ENCODE measurements around the gene SLIT3.

SLIT3 gene

GRCh38 chr5:168691891-168692290, 609.0 kb downstream of the SLIT3 start:
- H3K4me3 ChIP-seq (ENCODE audit: low read length, poor library complexity, severe bottlenecking): no peak overlapping the region
- no peak for TF ChIP-seq EZH2phosphoT487 (IDR thresholded peaks at IDR 0.05; ENCODE audit: borderline replicate concordance)
- TF ChIP-seq CTCF (conservative IDR thresholded peaks at IDR 0.05; ENCODE audit: low read length): no peak
- H3K4me2 ChIP-seq (ENCODE audit: low read depth, low read length, poor library complexity, severe bottlenecking): no peak overlapping the region
- no peaks in the 10 kb centered on the region for H3K9me2 ChIP-seq (replicated peaks; ENCODE audit: low read depth, low read length)
- H3K79me2 ChIP-seq (ENCODE audit: insufficient read depth, low read length): no peaks in the 10 kb centered on the region
- H4K20me1 ChIP-seq (ENCODE audit: insufficient read depth, low read length, poor library complexity, severe bottlenecking): no peaks in the 10 kb centered on the region
- no peaks in the 10 kb centered on the region for H3K27me3 ChIP-seq (ENCODE audit: insufficient read depth, low read length, poor library complexity, severe bottlenecking)
- H3F3A ChIP-seq (ENCODE audit: low read depth): no peaks in the 10 kb centered on the region
- no peaks in the 10 kb centered on the region for H3K9me3 ChIP-seq (ENCODE audit: insufficient read depth, low read depth, low read length)
- no peak overlapping the region for H3K9ac ChIP-seq (ENCODE audit: low read depth, low read length, poor library complexity, severe bottlenecking)
- no peaks in the 10 kb centered on the region for H3K4me1 ChIP-seq (ENCODE audit: insufficient read depth, low read length, poor library complexity, severe bottlenecking)
- no peaks in the 10 kb centered on the region for H3K36me3 ChIP-seq (ENCODE audit: insufficient read depth, low read length)
- no peak overlapping the region for H2AFZ ChIP-seq (ENCODE audit: low read length)

- Histone ChIP-seq H3K4me2 (ENCODE audit: low read depth, low read length, poor library complexity, severe bottlenecking) (no peak overlapping the region), H3K9me2 (replicated peaks; ENCODE audit: low read depth, low read length) (no peaks in the 10 kb centered on the region), H3K4me3 (ENCODE audit: low read length, poor library complexity, severe bottlenecking) (no peak overlapping the region), H3K4me1 (ENCODE audit: insufficient read depth, low read length, poor library complexity, severe bottlenecking) (no peaks in the 10 kb centered on the region), H3K9ac (ENCODE audit: low read depth, low read length, poor library complexity, severe bottlenecking) (no peak overlapping the region), H3K27me3 (ENCODE audit: insufficient read depth, low read length, poor library complexity, severe bottlenecking) (no peaks in the 10 kb centered on the region), H4K20me1 (ENCODE audit: insufficient read depth, low read length, poor library complexity, severe bottlenecking) (no peaks in the 10 kb centered on the region), H3F3A (ENCODE audit: low read depth) (no peaks in the 10 kb centered on the region), H2AFZ (ENCODE audit: low read length) (no peak overlapping the region), H3K36me3 (ENCODE audit: insufficient read depth, low read length) (no peaks in the 10 kb centered on the region), H3K9me3 (ENCODE audit: insufficient read depth, low read depth, low read length) (no peaks in the 10 kb centered on the region), H3K79me2 (ENCODE audit: insufficient read depth, low read length) (no peaks in the 10 kb centered on the region)
- no peak for TF ChIP-seq CTCF (conservative IDR thresholded peaks at IDR 0.05; ENCODE audit: low read length)
- TF ChIP-seq EZH2phosphoT487 (IDR thresholded peaks at IDR 0.05; ENCODE audit: borderline replicate concordance): no peak
These were observed 611.7 kb downstream of the SLIT3 start for GRCh38 chr5:168689260-168689659.

GRCh38 chr5:168686837-168687236, 614.1 kb downstream of the SLIT3 start:
- Histone ChIP-seq H2AFZ (ENCODE audit: low read length) (no peak overlapping the region), H3K36me3 (ENCODE audit: insufficient read depth, low read length) (no peaks in the 10 kb centered on the region), H4K20me1 (ENCODE audit: insufficient read depth, low read length, poor library complexity, severe bottlenecking) (no peaks in the 10 kb centered on the region), H3K79me2 (ENCODE audit: insufficient read depth, low read length) (no peaks in the 10 kb centered on the region), H3K9ac (ENCODE audit: low read depth, low read length, poor library complexity, severe bottlenecking) (no peak overlapping the region), H3K9me3 (ENCODE audit: insufficient read depth, low read depth, low read length) (no peaks in the 10 kb centered on the region), H3K4me3 (ENCODE audit: low read length, poor library complexity, severe bottlenecking) (no peak overlapping the region), H3K4me2 (ENCODE audit: low read depth, low read length, poor library complexity, severe bottlenecking) (no peak overlapping the region), H3K4me1 (ENCODE audit: insufficient read depth, low read length, poor library complexity, severe bottlenecking) (no peaks in the 10 kb centered on the region), H3K27me3 (ENCODE audit: insufficient read depth, low read length, poor library complexity, severe bottlenecking) (no peaks in the 10 kb centered on the region), H3F3A (ENCODE audit: low read depth) (no peaks in the 10 kb centered on the region), H3K9me2 (replicated peaks; ENCODE audit: low read depth, low read length) (no peaks in the 10 kb centered on the region)
- no peak for TF ChIP-seq CTCF (conservative IDR thresholded peaks at IDR 0.05; ENCODE audit: low read length)
- no peak for TF ChIP-seq EZH2phosphoT487 (IDR thresholded peaks at IDR 0.05; ENCODE audit: borderline replicate concordance)

Measured in Loucy (cell line).